Measurements from ENCODE around the gene ASL. TPM values are rescaled to one million over a fixed set of nuclear protein-coding genes. Genes with fewer than 3 reads are reported as not detected.
A peak's percentile ranks its signal among the peaks of the same experiment; 100 is the strongest.

Gene ASL
- total and polyA plus RNA-seq, 9 of the 15 experiments (the other 6 are each of a cell fraction or from before 2014, with no cell fraction given) = 2.6 to 67.0 (median 33.3) TPM

DNA sequence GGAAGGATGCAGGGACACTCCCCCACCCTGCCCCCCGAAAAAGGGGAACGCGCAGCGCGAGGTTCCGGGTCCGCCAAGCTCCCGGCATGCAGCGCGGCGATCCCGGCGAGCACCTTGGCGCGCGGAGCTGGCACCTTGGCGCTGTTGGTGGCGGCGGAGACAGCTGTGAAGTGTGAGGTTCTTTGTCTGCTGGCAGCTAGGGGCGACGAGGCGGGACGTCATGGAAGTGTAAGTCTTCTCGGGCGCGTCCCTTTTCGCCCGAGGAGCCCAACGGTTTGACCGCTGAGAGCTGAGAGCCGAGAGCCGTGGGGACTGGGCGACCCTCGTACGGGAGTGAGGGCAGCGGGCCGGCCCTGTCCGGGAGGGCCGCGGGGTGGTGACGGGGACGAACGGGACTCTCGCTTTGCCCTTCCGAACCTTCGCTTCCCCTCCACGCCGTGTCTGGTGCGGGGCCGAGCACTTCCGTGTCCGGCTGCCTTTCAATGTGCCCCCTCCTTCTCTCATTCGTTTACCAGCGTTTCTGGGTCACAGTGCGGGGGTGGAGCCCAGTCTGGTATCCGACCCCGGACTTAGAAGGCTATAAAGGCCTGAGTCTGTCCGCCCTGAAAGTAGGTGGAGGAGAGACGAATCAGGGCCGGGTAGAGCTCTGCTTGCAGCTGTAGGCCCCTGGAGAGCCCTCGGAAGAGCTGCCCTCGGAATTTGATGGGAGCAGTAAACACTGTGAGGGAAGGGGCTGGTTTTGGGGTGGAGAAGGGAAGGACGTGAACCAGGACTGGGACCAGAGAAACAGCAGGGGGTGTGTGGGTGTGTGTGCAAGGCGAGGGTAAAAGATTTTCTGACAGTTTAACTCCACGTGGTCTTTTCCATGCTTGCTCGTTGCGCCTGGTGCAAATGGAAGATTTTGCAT, 39.4 kb downstream of the ASL start, which contains the start of gene CRCP (continued):
- TF ChIP-seq, protein P1, sequence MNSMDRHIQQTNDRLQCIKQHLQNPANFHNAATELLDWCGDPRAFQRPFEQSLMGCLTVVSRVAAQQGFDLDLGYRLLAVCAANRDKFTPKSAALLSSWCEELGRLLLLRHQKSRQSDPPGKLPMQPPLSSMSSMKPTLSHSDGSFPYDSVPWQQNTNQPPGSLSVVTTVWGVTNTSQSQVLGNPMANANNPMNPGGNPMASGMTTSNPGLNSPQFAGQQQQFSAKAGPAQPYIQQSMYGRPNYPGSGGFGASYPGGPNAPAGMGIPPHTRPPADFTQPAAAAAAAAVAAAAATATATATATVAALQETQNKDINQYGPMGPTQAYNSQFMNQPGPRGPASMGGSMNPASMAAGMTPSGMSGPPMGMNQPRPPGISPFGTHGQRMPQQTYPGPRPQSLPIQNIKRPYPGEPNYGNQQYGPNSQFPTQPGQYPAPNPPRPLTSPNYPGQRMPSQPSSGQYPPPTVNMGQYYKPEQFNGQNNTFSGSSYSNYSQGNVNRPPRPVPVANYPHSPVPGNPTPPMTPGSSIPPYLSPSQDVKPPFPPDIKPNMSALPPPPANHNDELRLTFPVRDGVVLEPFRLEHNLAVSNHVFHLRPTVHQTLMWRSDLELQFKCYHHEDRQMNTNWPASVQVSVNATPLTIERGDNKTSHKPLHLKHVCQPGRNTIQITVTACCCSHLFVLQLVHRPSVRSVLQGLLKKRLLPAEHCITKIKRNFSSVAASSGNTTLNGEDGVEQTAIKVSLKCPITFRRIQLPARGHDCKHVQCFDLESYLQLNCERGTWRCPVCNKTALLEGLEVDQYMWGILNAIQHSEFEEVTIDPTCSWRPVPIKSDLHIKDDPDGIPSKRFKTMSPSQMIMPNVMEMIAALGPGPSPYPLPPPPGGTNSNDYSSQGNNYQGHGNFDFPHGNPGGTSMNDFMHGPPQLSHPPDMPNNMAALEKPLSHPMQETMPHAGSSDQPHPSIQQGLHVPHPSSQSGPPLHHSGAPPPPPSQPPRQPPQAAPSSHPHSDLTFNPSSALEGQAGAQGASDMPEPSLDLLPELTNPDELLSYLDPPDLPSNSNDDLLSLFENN (IDR thresholded peaks at IDR 0.05; ENCODE audit: low read depth in 2 of 2, low read length in 2 of 2) = no peak
- TF ChIP-seq HDAC6 (IDR thresholded peaks at IDR 0.05; ENCODE audit: low read depth, low read length) = no peak
- TF ChIP-seq, protein P2, sequence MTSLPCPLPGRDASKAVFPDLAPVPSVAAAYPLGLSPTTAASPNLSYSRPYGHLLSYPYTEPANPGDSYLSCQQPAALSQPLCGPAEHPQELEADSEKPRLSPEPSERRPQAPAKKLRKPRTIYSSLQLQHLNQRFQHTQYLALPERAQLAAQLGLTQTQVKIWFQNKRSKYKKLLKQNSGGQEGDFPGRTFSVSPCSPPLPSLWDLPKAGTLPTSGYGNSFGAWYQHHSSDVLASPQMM (CRISPR knock-in tag; IDR thresholded peaks at IDR 0.05) = no peak
- no peak for TF ChIP-seq TBL1XR1 (IDR thresholded peaks at IDR 0.05; ENCODE audit: low read length in 2 of 2)
- TF ChIP-seq, protein P3, sequence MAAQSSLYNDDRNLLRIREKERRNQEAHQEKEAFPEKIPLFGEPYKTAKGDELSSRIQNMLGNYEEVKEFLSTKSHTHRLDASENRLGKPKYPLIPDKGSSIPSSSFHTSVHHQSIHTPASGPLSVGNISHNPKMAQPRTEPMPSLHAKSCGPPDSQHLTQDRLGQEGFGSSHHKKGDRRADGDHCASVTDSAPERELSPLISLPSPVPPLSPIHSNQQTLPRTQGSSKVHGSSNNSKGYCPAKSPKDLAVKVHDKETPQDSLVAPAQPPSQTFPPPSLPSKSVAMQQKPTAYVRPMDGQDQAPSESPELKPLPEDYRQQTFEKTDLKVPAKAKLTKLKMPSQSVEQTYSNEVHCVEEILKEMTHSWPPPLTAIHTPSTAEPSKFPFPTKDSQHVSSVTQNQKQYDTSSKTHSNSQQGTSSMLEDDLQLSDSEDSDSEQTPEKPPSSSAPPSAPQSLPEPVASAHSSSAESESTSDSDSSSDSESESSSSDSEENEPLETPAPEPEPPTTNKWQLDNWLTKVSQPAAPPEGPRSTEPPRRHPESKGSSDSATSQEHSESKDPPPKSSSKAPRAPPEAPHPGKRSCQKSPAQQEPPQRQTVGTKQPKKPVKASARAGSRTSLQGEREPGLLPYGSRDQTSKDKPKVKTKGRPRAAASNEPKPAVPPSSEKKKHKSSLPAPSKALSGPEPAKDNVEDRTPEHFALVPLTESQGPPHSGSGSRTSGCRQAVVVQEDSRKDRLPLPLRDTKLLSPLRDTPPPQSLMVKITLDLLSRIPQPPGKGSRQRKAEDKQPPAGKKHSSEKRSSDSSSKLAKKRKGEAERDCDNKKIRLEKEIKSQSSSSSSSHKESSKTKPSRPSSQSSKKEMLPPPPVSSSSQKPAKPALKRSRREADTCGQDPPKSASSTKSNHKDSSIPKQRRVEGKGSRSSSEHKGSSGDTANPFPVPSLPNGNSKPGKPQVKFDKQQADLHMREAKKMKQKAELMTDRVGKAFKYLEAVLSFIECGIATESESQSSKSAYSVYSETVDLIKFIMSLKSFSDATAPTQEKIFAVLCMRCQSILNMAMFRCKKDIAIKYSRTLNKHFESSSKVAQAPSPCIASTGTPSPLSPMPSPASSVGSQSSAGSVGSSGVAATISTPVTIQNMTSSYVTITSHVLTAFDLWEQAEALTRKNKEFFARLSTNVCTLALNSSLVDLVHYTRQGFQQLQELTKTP (IDR thresholded peaks at IDR 0.05; ENCODE audit: low read depth in 1 of 2, partially characterized antibody in 2 of 2) = peak in 1 of 2 experiments; percentile 88
- TF ChIP-seq JUN (IDR thresholded peaks at IDR 0.05; ENCODE audit: borderline replicate concordance, low read depth, low read length) = peak; percentile 65; the same call in 1 of the 2 replicates
- 0 out of 2 replicates have a peak, but pooled peaks have one; percentile 22 for TF ChIP-seq JUN (CRISPR knock-in tag; IDR thresholded peaks at IDR 0.05; ENCODE audit: borderline replicate concordance)
- TF ChIP-seq NONO (IDR thresholded peaks at IDR 0.05; ENCODE audit: low read depth in 2 of 2, low read length in 1 of 2) = 0 out of 4 replicates have a peak, but pooled peaks of 1 of the 2 experiments have one; percentile 31
- no peak for TF ChIP-seq ZFP1 (CRISPR knock-in tag; IDR thresholded peaks at IDR 0.05)
- TF ChIP-seq ZNF134 (CRISPR knock-in tag; conservative IDR thresholded peaks at IDR 0.05) = no peak
- TF ChIP-seq PHB (CRISPR knock-in tag; IDR thresholded peaks at IDR 0.05) = no peak
- no peak for TF ChIP-seq ZNF24 (IDR thresholded peaks at IDR 0.05)
- no peak for TF ChIP-seq MEF2D (tag; conservative IDR thresholded peaks at IDR 0.05; ENCODE audit: low read depth)
- no peak; the same call in 1 of the 2 replicates for TF ChIP-seq HIVEP1 (CRISPR knock-in tag; IDR thresholded peaks at IDR 0.05)
- TF ChIP-seq ARHGAP35 (IDR thresholded peaks at IDR 0.05; ENCODE audit: partially characterized antibody) = no peak
- no peak for TF ChIP-seq MAFF (IDR thresholded peaks at IDR 0.05; ENCODE audit: low read length)

Measured in K562 (cell line).